ENCODE measurements around the gene TSFM. TPM values are rescaled to one million over a fixed set of nuclear protein-coding genes. Genes with fewer than 3 reads are reported as not detected.

Gene TSFM
- total and polyA plus RNA-seq, 4 donors = 17.1 to 40.0 (median 26.0) TPM

GRCh38 chr12:57735198-57735855 is 47.3 kb upstream of the TSFM start:
- H3K27ac ChIP-seq (ENCODE audit: low read depth in 1 of 2, low read length in 1 of 2) = no peak overlapping the region
- ATAC-seq (ENCODE audit: insufficient read depth, low FRiP score) = no peak
- H3K9me3 ChIP-seq (ENCODE audit: control insufficient read depth in 4 of 4, insufficient read depth in 3 of 4, low read length in 3 of 4) = no peaks in the 10 kb centered on the region
- peaks cover 0 to 1% (median 0%) of the 10 kb centered on the region in 4 donors for H3K36me3 ChIP-seq (ENCODE audit: control insufficient read depth in 4 of 4, insufficient read depth in 4 of 4, low read length in 4 of 4)
- DNase-seq = peak in 2 of 3 donors; percentile 62 to 63
- H3K9ac ChIP-seq (ENCODE audit: insufficient read depth in 1 of 2, low read length in 2 of 2) = no peak overlapping the region
- 34 to 63% methylated on average over 8 of the region's 8 CpGs for WGBS, 2 donors
- H3K4me3 ChIP-seq = no peak overlapping the region
- H3K27me3 ChIP-seq (ENCODE audit: control insufficient read depth in 3 of 3, insufficient read depth in 3 of 3, low read length in 2 of 3) = peaks cover 0 to 78% (median 73%) of the 10 kb centered on the region in 3 donors
- H3K4me1 ChIP-seq (ENCODE audit: control insufficient read depth in 5 of 5, insufficient read depth in 5 of 5, low read length in 5 of 5) = peaks cover 0 to 9% (median 6%) of the 10 kb centered on the region in 5 donors
- no peak for TF ChIP-seq CTCF (IDR thresholded peaks at IDR 0.05; ENCODE audit: control extremely low read depth, extremely low read depth)

DNA sequence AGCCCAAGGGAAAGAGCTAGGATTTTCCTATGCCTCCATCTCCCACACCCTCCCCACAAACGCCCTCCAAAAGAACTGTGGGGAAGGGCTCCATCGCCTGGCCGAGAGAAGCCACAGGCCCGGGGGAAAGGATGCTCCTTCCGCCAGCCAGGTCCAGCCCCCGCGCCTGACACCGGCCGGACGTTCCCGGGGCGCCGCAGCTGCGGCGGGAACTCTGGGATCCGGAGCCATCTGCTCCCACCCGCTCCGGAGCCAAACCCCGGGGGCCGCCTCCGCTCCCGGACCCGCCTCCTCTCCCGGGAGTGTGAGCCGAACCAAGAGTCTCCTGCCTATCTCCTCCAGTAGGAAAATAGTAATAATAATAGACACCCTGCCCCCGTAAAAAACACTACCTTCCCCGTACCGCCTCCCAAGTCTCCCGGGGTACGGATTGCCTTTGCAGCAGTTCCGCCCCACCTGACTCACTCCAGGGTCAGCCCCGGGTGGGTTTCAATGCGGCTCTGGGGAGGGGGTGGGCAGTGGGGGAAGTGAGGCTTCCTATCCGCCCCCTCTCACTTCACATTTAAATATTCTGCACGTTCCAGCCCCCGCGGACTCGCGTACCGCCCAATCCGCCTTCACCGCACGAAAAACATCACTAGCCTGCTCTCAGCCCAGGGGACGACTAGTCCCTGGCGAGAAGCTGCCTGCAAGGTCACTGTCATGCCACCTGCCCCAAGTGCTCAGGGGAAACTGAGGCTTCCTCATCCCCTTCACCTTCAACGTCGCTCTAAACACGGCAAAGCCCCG is 46.4 kb upstream of the TSFM start:
- H3K27ac ChIP-seq (ENCODE audit: low read depth in 1 of 2, low read length in 1 of 2) = no peak overlapping the region
- H3K4me3 ChIP-seq = no peak overlapping the region
- ATAC-seq (ENCODE audit: insufficient read depth, low FRiP score) (peak; percentile 14), DNase-seq (peak in 2 of 3 donors; percentile 37 to 46)
- TF ChIP-seq CTCF (IDR thresholded peaks at IDR 0.05; ENCODE audit: control extremely low read depth, extremely low read depth) = no peak
- peaks cover 0 to 9% (median 6%) of the 10 kb centered on the region in 5 donors for H3K4me1 ChIP-seq (ENCODE audit: control insufficient read depth in 5 of 5, insufficient read depth in 5 of 5, low read length in 5 of 5)
- no peaks in the 10 kb centered on the region for H3K9me3 ChIP-seq (ENCODE audit: control insufficient read depth in 4 of 4, insufficient read depth in 3 of 4, low read length in 3 of 4)
- H3K9ac ChIP-seq (ENCODE audit: insufficient read depth in 1 of 2, low read length in 2 of 2) = no peak overlapping the region
- WGBS, 2 donors = 39 to 71% methylated on average over 49 of the region's 49 CpGs
- peaks cover 0 to 1% (median 0%) of the 10 kb centered on the region in 4 donors for H3K36me3 ChIP-seq (ENCODE audit: control insufficient read depth in 4 of 4, insufficient read depth in 4 of 4, low read length in 4 of 4)
- peaks cover 0 to 82% (median 75%) of the 10 kb centered on the region in 3 donors for H3K27me3 ChIP-seq (ENCODE audit: control insufficient read depth in 3 of 3, insufficient read depth in 3 of 3, low read length in 2 of 3)

- TF ChIP-seq CTCF (IDR thresholded peaks at IDR 0.05; ENCODE audit: control extremely low read depth, extremely low read depth) = no peak
- WGBS, 2 donors = 45 to 71% methylated on average over 29 to 31 of the region's 31 CpGs
- Histone ChIP-seq H3K4me1 (ENCODE audit: control insufficient read depth in 5 of 5, insufficient read depth in 5 of 5, low read length in 5 of 5) (peaks cover 0 to 9% (median 6%) of the 10 kb centered on the region in 5 donors), H3K4me3 (no peak overlapping the region), H3K36me3 (ENCODE audit: control insufficient read depth in 4 of 4, insufficient read depth in 4 of 4, low read length in 4 of 4) (peaks cover 0 to 1% (median 0%) of the 10 kb centered on the region in 4 donors), H3K9me3 (ENCODE audit: control insufficient read depth in 4 of 4, insufficient read depth in 3 of 4, low read length in 3 of 4) (no peaks in the 10 kb centered on the region), H3K9ac (ENCODE audit: insufficient read depth in 1 of 2, low read length in 2 of 2) (no peak overlapping the region), H3K27me3 (ENCODE audit: control insufficient read depth in 3 of 3, insufficient read depth in 3 of 3, low read length in 2 of 3) (peaks cover 0 to 85% (median 78%) of the 10 kb centered on the region in 3 donors), H3K27ac (ENCODE audit: low read depth in 1 of 2, low read length in 1 of 2) (no peak overlapping the region)
- DNase-seq = no peak
- no peak for ATAC-seq (ENCODE audit: insufficient read depth, low FRiP score)
Observed at GRCh38 chr12:57736741-57737466, 45.7 kb upstream of the TSFM start.

Measured in lung (tissue), 12 donors.